Measurements from ENCODE around the gene HK1.

Gene HK1

GRCh38 chr10:69425041-69425440 is 146.7 kb downstream of the HK1 start:
- Mint-ChIP-seq H3K27me3 (no peaks in the 10 kb centered on the region), H3K4me1 (peaks cover 15% of the 10 kb centered on the region), H3K9me3 (peaks cover 3% of the 10 kb centered on the region), H3K36me3 (no peaks in the 10 kb centered on the region), H3K4me3 (no peak overlapping the region), H3K27ac (no peak overlapping the region)
- ATAC-seq: no peak

DNA sequence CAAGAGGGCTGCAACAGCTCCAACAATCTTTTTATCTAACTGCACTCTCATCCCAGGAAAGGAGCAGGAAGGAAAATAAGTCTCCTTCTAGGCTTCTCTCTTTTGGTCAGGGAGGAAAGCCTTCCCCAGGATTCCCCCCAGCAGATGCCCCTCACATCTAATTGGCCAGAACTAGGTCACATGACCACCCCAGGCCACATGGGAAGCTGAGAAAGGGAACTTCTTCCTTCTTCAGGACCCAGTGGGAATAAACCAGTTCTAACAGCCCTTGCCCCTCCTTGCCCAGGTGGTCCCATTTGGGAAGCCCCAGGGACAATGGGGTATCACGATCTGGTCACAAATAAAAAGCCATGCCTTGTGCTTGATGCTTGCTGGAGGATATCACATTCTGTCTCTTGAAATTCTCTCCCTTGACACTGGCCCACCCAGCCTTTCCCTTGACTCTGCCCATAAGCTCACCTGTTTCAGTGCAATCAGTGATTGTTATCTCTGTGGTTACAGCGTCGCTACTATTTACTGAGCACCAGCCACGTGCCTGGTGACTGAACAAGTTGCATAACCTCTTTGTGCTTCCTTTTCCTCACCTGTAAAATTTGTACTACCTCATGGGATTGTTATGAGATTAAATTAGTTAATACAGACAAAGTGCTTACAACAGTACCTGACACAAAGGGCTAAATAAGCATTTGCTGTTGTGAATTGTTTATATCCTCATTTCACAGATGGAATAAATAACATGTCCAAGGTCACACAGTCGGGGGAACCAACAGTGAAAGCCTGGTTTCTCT is 147.4 kb downstream of the HK1 start:
- peaks cover 15% of the 10 kb centered on the region for H3K4me1 Mint-ChIP-seq
- H3K27ac Mint-ChIP-seq: no peak overlapping the region
- no peak overlapping the region for H3K4me3 Mint-ChIP-seq
- no peaks in the 10 kb centered on the region for H3K27me3 Mint-ChIP-seq
- H3K9me3 Mint-ChIP-seq: peaks cover 3% of the 10 kb centered on the region
- no peaks in the 10 kb centered on the region for H3K36me3 Mint-ChIP-seq
- no peak for ATAC-seq

- H3K4me3 Mint-ChIP-seq: no peak overlapping the region
- no peaks in the 10 kb centered on the region for H3K36me3 Mint-ChIP-seq
- H3K27me3 Mint-ChIP-seq: no peaks in the 10 kb centered on the region
- H3K9me3 Mint-ChIP-seq: peaks cover 3% of the 10 kb centered on the region
- H3K27ac Mint-ChIP-seq: no peak overlapping the region
- no peak for ATAC-seq
- H3K4me1 Mint-ChIP-seq: peaks cover 15% of the 10 kb centered on the region
Observed at GRCh38 chr10:69426376-69426727, 148.1 kb downstream of the HK1 start.

DNA sequence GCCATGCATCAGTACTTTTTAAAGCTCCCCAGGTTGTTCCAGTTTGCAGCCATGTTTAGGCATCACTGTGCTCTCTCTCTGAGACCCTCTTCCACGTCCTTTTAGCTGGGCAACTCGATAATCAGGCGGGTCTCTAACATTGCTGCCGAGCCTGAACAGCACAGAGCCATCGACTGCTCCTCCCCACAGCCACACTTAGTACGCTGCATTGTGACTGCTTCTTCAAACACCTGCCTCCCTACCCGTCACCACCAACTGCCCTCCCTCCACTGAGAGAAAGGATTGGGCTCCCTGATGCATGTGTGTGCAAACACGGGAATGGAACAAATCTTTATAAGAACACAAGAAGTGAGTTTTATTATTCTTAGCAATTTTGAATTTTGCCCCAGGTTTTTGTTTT is 149.9 kb downstream of the HK1 start:
- no peak overlapping the region for H3K4me3 Mint-ChIP-seq
- H3K9me3 Mint-ChIP-seq: peaks cover 3% of the 10 kb centered on the region
- no peak for ATAC-seq
- no peaks in the 10 kb centered on the region for H3K36me3 Mint-ChIP-seq
- peaks cover 15% of the 10 kb centered on the region for H3K4me1 Mint-ChIP-seq
- H3K27me3 Mint-ChIP-seq: no peaks in the 10 kb centered on the region
- no peak overlapping the region for H3K27ac Mint-ChIP-seq

GRCh38 chr10:69434169-69434568 is 155.9 kb downstream of the HK1 start:
- H3K4me3 Mint-ChIP-seq: no peak overlapping the region
- H3K27me3 Mint-ChIP-seq: peaks cover 39% of the 10 kb centered on the region
- no peaks in the 10 kb centered on the region for H3K4me1 Mint-ChIP-seq
- H3K27ac Mint-ChIP-seq: no peak overlapping the region
- no peaks in the 10 kb centered on the region for H3K9me3 Mint-ChIP-seq
- ATAC-seq: no peak
- no peaks in the 10 kb centered on the region for H3K36me3 Mint-ChIP-seq

- no peaks in the 10 kb centered on the region for H3K9me3 Mint-ChIP-seq
- H3K4me1 Mint-ChIP-seq: no peaks in the 10 kb centered on the region
- no peaks in the 10 kb centered on the region for H3K36me3 Mint-ChIP-seq
- no peak for ATAC-seq
- no peak overlapping the region for H3K4me3 Mint-ChIP-seq
- peaks cover 47% of the 10 kb centered on the region for H3K27me3 Mint-ChIP-seq
- no peak overlapping the region for H3K27ac Mint-ChIP-seq
Observed at GRCh38 chr10:69434926-69435325, 156.6 kb downstream of the HK1 start.

DNA sequence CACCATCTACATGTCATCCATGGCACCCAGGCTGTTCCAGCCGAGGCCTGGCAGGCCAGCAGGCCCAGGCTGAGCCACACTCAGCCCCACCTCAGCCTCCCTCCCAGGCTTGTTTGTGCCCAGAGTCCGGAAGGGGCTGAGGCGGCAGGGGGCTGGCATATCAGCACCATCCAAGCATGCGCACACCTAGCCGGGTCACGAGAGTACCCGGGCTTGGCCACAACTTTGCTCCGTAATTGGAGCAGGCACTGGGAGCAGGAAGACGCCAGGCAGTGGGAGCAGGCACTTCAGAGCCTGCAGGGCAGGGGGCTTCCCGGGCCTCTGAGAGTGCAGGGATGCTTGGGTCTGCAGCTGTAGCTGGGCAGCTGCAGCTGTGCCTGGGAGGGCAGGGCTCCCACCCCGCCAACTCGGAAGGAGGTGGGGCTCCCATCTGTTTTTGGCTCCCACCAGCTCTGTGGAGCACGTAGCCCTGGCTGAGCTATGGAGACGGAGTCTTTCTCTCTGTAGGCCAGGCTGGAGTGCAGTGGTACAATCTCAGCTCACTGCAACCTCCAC is 157.7 kb downstream of the HK1 start:
- Mint-ChIP-seq H3K27ac (no peak overlapping the region), H3K4me1 (no peaks in the 10 kb centered on the region), H3K9me3 (no peaks in the 10 kb centered on the region), H3K4me3 (no peak overlapping the region), H3K27me3 (peaks cover 49% of the 10 kb centered on the region), H3K36me3 (no peaks in the 10 kb centered on the region)
- ATAC-seq: no peak

GRCh38 chr10:69437321-69438259 is 159.3 kb downstream of the HK1 start:
- Mint-ChIP-seq H3K36me3 (no peaks in the 10 kb centered on the region), H3K27ac (no peak overlapping the region), H3K4me3 (no peak overlapping the region), H3K4me1 (no peaks in the 10 kb centered on the region), H3K9me3 (no peaks in the 10 kb centered on the region), H3K27me3 (peaks cover 61% of the 10 kb centered on the region)
- no peak for ATAC-seq

DNA sequence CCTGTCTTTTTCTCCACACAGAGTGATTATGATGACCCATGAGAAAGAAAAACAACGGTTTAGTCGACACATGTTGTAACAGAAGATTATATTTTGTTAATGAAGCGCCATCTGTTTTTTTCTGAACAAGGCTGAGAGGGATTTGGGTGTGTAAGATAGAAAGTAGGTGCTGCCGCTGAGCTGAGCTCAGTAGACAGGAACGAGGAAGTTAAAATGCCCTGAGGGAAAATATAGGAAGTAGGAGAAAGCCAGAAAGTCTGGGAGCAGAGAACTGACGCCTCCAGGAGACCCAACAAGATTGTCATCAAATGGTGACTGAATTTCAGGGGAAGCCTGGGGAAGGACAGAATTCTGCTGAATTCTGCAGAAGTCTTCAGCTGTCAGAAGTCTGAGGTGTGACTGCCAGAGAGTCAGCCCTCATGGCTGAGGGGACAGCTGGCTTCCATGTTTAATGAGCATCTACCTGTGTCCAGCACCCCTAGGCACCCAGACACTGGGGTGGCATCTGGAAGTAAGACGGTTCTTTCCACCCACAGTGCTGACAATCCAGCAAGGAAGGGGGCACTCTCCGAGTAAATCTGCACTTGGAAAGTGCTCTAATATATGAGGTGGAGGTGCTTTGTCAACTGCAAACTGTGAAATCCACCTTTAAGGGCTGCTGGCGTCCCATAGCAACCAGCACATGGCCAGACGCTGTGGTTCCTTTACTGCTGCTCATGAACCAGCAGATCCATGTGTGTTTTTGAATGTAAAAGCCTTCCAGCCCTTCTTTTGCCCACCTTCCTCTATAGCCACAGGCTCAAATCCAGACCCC is 160.4 kb downstream of the HK1 start:
- H3K4me1 Mint-ChIP-seq: no peaks in the 10 kb centered on the region
- ATAC-seq: no peak

DNA sequence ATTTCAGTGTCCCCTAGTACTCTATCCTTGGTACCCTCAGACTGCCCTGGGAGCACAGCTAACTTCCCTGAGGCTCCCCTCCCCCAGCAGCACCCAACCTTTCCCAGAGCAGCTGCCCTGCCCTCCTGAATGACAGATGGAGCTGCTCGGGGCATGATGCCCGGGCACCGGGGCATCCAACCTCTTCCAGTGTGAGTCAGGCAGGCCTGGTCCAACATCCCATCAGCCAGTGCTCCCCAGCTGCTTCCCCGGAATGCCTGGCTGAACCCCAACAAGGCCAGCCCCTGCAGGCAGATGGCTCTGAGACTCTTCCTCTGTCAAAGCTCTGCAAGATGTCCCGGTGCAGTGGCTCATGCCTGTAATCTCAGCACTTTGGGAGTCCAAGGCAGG is 161.0 kb downstream of the HK1 start:
- H3K4me3 Mint-ChIP-seq: no peak overlapping the region
- H3K36me3 Mint-ChIP-seq: no peaks in the 10 kb centered on the region
- no peaks in the 10 kb centered on the region for H3K9me3 Mint-ChIP-seq

More for the DNA sequence above, 160.4 kb downstream of the HK1 start:
- H3K36me3 Mint-ChIP-seq: no peaks in the 10 kb centered on the region
- H3K4me3 Mint-ChIP-seq: no peak overlapping the region
- H3K9me3 Mint-ChIP-seq: no peaks in the 10 kb centered on the region
- peaks cover 69% of the 10 kb centered on the region for H3K27me3 Mint-ChIP-seq
- no peak overlapping the region for H3K27ac Mint-ChIP-seq

DNA sequence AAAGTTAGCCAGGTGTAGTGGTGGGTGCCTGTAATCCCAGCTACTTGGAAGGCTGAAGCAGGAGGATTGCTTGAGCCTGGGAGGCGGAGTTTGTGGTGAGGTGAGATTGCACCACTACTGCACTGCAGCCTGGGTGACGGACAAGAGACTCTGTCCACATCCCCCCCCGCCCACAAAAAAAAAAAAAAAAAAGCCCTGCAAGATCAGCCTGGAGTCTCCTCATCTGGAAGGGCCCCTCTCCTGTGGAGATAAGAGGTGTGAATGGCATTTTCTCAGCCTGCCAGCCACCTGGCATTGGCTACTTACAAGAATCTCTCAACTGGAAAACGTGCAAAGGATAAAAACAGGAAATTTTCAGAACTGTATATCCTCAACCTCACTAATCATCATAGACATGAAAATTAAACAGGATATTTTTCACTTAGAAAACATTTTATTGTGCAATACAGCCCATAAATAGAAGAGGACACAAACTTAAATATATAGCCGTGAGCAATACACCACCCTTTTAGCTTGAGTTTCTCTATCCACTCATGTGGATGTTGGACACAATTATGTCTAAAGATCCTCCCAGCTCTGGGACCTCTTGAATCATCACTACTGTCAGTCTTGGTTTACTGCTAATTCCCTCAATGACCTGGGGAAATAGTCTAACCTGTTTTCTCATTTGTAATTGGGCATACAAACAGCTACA is 161.7 kb downstream of the HK1 start:
- H3K4me1 Mint-ChIP-seq: no peaks in the 10 kb centered on the region
- H3K4me3 Mint-ChIP-seq: no peak overlapping the region
- H3K27ac Mint-ChIP-seq: no peak overlapping the region
- no peaks in the 10 kb centered on the region for H3K9me3 Mint-ChIP-seq
- peaks cover 59% of the 10 kb centered on the region for H3K27me3 Mint-ChIP-seq
- no peaks in the 10 kb centered on the region for H3K36me3 Mint-ChIP-seq
- no peak for ATAC-seq

More for the DNA sequence above, 161.0 kb downstream of the HK1 start:
- H3K27ac Mint-ChIP-seq: no peak overlapping the region
- peaks cover 65% of the 10 kb centered on the region for H3K27me3 Mint-ChIP-seq
- H3K4me1 Mint-ChIP-seq: no peaks in the 10 kb centered on the region
- no peak for ATAC-seq

DNA sequence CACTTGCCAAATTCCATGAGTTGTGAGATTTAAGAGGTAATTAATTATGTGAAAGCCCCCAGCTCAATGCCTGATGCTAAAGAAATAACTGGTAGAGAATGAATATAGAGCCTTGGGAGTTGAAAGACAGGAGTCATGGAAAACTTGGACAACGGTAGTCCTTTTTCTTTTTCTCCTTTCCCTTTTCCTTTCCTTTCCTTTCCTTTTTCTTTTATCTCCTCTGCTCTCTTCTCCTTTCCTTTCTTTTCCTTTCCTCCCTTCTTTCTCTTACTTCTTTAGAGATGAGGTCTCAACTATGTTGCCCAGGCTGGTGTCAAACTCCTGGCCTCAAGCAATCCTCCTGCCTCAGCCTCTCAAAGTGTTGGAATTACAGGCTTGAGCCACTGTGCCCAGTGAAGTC is 165.1 kb downstream of the HK1 start:
- no peak overlapping the region for H3K4me3 Mint-ChIP-seq
- H3K27me3 Mint-ChIP-seq: peaks cover 42% of the 10 kb centered on the region
- H3K4me1 Mint-ChIP-seq: no peaks in the 10 kb centered on the region
- H3K36me3 Mint-ChIP-seq: no peaks in the 10 kb centered on the region
- H3K9me3 Mint-ChIP-seq: no peaks in the 10 kb centered on the region
- ATAC-seq: no peak
- H3K27ac Mint-ChIP-seq: no peak overlapping the region

- ATAC-seq: no peak
- Mint-ChIP-seq H3K27me3 (peaks cover 38% of the 10 kb centered on the region), H3K4me3 (no peak overlapping the region), H3K9me3 (no peaks in the 10 kb centered on the region), H3K4me1 (no peaks in the 10 kb centered on the region), H3K27ac (no peak overlapping the region), H3K36me3 (no peaks in the 10 kb centered on the region)
Observed at GRCh38 chr10:69445041-69445440, 166.7 kb downstream of the HK1 start.

DNA sequence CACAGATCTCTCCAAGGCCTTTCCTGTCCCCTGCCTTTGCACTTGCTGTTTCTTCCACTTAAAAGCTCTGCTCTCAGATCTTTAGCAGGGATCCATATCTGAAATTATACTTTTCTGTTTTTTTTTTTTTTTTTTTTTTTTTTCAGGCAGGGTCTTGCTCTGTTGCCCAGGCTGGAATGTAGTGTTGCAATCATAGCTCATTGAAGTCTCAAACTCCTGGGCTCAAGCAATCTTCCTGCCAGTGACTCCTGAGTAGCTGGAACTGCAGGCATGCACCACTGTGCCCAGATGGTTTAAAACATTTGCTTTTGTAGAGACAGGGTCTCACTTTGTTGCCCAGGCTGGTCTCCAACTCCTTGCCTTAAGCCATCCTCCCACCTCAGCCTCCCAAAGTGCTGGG is 167.9 kb downstream of the HK1 start:
- no peak overlapping the region for H3K27ac Mint-ChIP-seq
- H3K27me3 Mint-ChIP-seq: peaks cover 43% of the 10 kb centered on the region
- H3K36me3 Mint-ChIP-seq: no peaks in the 10 kb centered on the region
- peaks cover 6% of the 10 kb centered on the region for H3K4me1 Mint-ChIP-seq
- no peaks in the 10 kb centered on the region for H3K9me3 Mint-ChIP-seq
- ATAC-seq: no peak
- H3K4me3 Mint-ChIP-seq: no peak overlapping the region

Measured in stimulated activated memory B cell treated with anti-CD40 and anti-IgM and Interleukin-4, amounts not matched to agents 10 μg/mL and 1 μg/mL and 100 μg/mL, for 72 hours (primary cell).